HepG2 (cell line): ENCODE measurements around the gene FAHD2A. TPM values are rescaled to one million over a fixed set of nuclear protein-coding genes. Genes with fewer than 3 reads are reported as not detected.
A peak's percentile ranks its signal among the peaks of the same experiment; 100 is the strongest.

Experiments
- ZIK1 ChIP-seq: sonication (generic); formaldehyde crosslinking; IDR thresholded peaks from 2 replicates; pipeline ENCODE4 v1.5.0; 2020; ENCODE audit warnings: mild to moderate bottlenecking, low read depth, missing genetic modification reagents, borderline replicate concordance
- ZNF224 ChIP-seq: sonication (generic); formaldehyde crosslinking; IDR thresholded peaks from 2 replicates; pipeline ENCODE4 v1.5.0; 2020; ENCODE audit warnings: mild to moderate bottlenecking, missing genetic modification reagents
- polyA plus RNA-seq, 8 experiments: library from polyadenylated mRNA; depleted of rRNA in 3 of 8; stranded (reverse) in 7 of 8; unstranded in 1 of 8; fragments of >200 nt; fragmentation: Illumina TruSeq in 4 of 8; extraction: Trizol in 4 of 8; gene quantifications; 2 replicates each; pipeline versions ENCODE4 v1.2.1 to v1.2.3, GENCODE V29; 2011 to 2016; ENCODE audit warnings: low read depth in 4 of 8, missing spikeins in 1 of 8, mixed read lengths in 1 of 8; ENCODE audit not compliant: insufficient read depth in 1 of 8
- total RNA-seq, 5 experiments: library from RNA; depleted of rRNA; stranded (reverse); fragments of >200 nt; fragmentation: Illumina TruSeq; extraction: Trizol; gene quantifications; 2 replicates each; pipeline ENCODE4 v1.2.3, GENCODE V29; 2016; ENCODE audit warnings: low read depth in 1 of 5
- TF ChIP-seq, protein P1 (sequence below): sonication (generic); formaldehyde crosslinking; IDR thresholded peaks from 2 replicates; pipeline ENCODE4 v1.4.0; 2020; ENCODE audit warnings: mild to moderate bottlenecking, missing genetic modification reagents
- TF ChIP-seq, protein P2 (sequence below), 2 experiments: fragments of 450-650 bp in 1 of 2; sonication (generic) in 1 of 2; formaldehyde crosslinking in 1 of 2; IDR thresholded peaks; 2 replicates each; pipeline versions ENCODE4 v1.6.1 to v1.8.0; 2016 to 2022; ENCODE audit warnings: antibody characterized with exemption in 1 of 2, mild to moderate bottlenecking in 1 of 2, missing genetic modification reagents in 1 of 2
- TF ChIP-seq, protein P3 (sequence below): sonication (generic); formaldehyde crosslinking; IDR thresholded peaks from 2 replicates; pipeline ENCODE4 v1.8.0; 2023; ENCODE audit warnings: mild to moderate bottlenecking, missing genetic modification reagents

Gene FAHD2A
- total and polyA plus RNA-seq, 2 of the 13 experiments (the other 11 are each of a cell fraction or from before 2014, with no cell fraction given) = 34.0 to 44.2 TPM

DNA sequence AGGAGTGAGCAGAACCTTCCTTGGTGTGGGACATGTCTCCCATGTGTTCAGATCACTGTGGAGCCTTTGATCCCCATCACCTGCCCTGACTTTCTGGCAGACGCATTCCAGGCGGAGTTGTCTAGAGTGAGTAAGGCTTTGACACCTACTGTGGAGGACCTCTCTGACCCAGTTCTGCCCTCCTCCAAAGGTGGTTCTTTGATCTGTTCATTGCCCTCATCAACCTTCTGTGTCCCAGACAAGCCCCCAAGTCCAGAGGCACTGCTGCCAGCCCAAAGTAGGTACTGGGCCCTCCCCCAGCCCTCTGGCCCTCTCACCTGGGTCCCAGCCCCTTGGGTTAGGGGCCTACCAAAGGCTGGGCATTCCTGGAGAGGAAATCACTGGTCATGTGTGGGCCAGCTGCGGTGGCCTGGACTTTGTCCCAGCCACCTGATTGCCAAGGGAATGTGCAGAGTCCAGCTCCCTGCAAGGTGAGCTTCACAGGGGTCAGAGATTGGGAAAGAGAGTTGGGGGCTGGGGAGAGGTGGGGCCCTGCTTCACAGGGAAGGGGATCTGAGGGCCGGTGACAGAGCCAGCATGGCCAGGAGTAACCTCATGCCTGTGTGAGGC, 12.1 kb upstream of the FAHD2A start (continued):
- TF ChIP-seq, protein P1, sequence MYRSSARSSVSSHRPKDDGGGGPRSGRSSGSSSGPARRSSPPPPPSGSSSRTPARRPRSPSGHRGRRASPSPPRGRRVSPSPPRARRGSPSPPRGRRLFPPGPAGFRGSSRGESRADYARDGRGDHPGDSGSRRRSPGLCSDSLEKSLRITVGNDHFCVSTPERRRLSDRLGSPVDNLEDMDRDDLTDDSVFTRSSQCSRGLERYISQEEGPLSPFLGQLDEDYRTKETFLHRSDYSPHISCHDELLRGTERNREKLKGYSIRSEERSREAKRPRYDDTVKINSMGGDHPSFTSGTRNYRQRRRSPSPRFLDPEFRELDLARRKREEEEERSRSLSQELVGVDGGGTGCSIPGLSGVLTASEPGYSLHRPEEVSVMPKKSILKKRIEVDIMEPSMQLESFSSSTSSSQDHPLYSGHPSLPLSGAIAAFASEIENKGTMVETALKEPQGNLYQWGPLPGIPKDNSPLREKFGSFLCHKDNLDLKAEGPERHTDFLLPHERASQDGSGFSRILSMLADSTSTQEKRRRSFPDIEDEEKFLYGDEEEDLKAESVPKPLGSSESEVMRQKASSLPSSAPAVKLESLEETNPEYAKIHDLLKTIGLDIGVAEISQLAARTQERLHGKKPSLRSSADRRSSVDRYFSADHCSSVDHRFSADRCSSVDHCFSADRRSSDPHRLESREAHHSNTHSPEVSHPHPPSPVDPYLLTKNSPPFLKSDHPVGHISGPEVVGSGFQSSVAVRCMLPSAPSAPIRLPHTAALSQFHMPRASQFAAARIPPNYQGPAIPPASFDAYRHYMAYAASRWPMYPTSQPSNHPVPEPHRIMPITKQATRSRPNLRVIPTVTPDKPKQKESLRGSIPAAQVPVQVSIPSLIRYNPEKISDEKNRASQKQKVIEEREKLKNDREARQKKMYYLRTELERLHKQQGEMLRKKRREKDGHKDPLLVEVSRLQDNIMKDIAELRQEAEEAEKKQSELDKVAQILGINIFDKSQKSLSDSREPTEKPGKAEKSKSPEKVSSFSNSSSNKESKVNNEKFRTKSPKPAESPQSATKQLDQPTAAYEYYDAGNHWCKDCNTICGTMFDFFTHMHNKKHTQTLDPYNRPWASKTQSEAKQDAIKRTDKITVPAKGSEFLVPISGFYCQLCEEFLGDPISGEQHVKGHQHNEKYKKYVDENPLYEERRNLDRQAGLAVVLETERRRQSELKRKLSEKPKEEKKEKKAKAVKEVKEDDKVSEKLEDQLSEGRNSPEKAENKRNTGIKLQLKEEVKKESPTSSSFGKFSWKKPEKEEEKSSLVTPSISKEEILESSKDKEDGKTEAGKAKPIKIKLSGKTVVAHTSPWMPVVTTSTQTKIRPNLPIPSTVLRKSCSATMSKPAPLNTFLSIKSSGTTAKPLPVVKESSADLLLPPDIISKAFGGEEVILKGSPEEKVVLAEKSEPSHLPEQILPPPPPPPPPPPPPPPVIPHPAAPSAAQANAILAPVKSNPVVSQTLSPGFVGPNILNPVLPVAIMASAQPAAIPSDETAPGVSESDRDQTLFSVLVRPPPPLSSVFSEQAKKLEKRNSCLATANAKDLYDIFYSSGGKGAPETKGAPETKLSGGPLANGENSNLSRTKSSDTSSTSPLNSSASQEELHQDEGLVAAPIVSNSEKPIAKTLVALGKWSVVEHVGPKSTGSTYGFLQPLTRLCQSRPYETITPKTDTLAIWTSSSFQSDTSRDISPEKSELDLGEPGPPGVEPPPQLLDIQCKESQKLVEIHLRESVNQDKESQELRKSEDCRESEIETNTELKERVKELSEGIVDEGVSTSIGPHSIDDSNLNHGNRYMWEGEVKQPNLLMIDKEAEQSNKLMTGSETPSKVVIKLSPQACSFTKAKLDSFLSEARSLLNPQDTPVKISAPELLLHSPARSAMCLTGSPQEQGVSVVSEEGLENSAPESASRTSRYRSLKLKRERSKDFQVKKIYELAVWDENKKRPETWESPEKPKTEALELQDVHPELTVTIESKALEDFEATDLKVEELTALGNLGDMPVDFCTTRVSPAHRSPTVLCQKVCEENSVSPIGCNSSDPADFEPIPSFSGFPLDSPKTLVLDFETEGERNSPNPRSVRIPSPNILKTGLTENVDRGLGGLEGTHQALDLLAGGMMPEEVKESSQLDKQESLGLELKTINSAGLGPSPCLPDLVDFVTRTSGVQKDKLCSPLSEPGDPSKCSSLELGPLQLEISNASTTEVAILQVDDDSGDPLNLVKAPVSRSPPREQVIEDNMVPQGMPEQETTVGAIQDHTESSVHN = no peak
- TF ChIP-seq ZIK1 (CRISPR knock-in tag) (no peak), ZNF224 (0 out of 2 replicates have a peak, but pooled peaks have one; percentile 48)
- TF ChIP-seq, protein P2, sequence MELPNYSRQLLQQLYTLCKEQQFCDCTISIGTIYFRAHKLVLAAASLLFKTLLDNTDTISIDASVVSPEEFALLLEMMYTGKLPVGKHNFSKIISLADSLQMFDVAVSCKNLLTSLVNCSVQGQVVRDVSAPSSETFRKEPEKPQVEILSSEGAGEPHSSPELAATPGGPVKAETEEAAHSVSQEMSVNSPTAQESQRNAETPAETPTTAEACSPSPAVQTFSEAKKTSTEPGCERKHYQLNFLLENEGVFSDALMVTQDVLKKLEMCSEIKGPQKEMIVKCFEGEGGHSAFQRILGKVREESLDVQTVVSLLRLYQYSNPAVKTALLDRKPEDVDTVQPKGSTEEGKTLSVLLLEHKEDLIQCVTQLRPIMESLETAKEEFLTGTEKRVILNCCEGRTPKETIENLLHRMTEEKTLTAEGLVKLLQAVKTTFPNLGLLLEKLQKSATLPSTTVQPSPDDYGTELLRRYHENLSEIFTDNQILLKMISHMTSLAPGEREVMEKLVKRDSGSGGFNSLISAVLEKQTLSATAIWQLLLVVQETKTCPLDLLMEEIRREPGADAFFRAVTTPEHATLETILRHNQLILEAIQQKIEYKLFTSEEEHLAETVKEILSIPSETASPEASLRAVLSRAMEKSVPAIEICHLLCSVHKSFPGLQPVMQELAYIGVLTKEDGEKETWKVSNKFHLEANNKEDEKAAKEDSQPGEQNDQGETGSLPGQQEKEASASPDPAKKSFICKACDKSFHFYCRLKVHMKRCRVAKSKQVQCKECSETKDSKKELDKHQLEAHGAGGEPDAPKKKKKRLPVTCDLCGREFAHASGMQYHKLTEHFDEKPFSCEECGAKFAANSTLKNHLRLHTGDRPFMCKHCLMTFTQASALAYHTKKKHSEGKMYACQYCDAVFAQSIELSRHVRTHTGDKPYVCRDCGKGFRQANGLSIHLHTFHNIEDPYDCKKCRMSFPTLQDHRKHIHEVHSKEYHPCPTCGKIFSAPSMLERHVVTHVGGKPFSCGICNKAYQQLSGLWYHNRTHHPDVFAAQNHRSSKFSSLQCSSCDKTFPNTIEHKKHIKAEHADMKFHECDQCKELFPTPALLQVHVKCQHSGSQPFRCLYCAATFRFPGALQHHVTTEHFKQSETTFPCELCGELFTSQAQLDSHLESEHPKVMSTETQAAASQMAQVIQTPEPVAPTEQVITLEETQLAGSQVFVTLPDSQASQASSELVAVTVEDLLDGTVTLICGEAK (IDR thresholded peaks at IDR 0.05) = no peak
- TF ChIP-seq, protein P2 (CRISPR knock-in tag; IDR thresholded peaks at IDR 0.05) = peak; percentile 74
- TF ChIP-seq, protein P3, sequence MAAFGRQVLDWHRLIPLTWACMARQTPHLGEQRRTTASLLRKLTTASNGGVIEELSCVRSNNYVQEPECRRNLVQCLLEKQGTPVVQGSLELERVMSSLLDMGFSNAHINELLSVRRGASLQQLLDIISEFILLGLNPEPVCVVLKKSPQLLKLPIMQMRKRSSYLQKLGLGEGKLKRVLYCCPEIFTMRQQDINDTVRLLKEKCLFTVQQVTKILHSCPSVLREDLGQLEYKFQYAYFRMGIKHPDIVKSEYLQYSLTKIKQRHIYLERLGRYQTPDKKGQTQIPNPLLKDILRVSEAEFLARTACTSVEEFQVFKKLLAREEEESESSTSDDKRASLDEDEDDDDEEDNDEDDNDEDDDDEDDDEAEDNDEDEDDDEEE (CRISPR knock-in tag) = no peak
